Measurements from ENCODE around the gene ANXA11.

Gene ANXA11

GRCh38 chr10:80187465-80188409 is 17.6 kb downstream of the ANXA11 start:
- peak; percentile 67 for DNase-seq

- no peak for DNase-seq
Observed at GRCh38 chr10:80187060-80187459, 18.3 kb downstream of the ANXA11 start.

GRCh38 chr10:80186364-80187012 is 18.8 kb downstream of the ANXA11 start:
- peak; percentile 38 for DNase-seq

GRCh38 chr10:80185578-80186299 is 19.6 kb downstream of the ANXA11 start:
- no peak for DNase-seq

DNA sequence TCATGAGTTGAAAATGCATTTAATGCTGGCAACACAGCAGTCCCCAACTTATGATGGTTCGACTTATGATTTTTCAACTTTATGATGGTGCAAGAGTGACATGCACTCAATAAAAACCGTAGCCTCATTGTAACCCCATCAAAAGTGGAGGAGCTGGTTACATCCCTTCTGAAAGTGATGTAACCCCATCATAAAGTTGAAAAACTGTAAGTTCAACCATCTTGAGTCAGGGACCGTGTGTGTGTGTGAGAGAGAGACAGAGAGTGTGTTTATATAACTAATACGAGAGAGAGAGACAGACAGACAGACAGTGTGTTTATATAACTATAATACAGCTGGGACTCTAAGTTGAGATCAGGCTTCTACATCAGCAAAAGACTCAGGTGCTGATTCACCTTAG is 21.0 kb downstream of the ANXA11 start:
- DNase-seq = no peak

GRCh38 chr10:80183436-80183835 is 21.9 kb downstream of the ANXA11 start:
- no peak for DNase-seq

GRCh38 chr10:80182986-80183385 is 22.4 kb downstream of the ANXA11 start:
- no peak for DNase-seq

GRCh38 chr10:80177781-80178636 is 27.3 kb downstream of the ANXA11 start:
- DNase-seq = no peak

DNA sequence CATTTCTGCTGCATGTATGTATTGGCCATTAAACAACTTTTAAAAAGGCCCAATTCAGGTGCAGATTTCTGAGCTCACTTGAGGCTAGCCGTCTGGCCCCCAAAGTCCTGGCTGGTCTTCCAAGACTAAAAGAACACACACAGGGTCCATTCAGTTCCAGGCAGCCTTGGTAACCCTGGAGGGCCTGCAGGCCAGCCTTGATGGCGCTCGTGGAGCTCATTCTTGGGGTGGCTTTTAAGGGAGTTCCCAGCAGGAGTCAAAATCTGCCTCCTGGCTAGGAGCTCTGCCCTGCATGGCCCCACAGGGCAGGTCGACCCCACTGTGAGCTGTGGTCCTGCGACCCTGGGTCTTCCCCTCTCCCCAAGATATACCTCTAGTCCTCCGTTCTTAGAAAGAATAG is 28.8 kb downstream of the ANXA11 start:
- no peak for DNase-seq

- DNase-seq = no peak
Observed at GRCh38 chr10:80174641-80175395, 30.5 kb downstream of the ANXA11 start.

DNA sequence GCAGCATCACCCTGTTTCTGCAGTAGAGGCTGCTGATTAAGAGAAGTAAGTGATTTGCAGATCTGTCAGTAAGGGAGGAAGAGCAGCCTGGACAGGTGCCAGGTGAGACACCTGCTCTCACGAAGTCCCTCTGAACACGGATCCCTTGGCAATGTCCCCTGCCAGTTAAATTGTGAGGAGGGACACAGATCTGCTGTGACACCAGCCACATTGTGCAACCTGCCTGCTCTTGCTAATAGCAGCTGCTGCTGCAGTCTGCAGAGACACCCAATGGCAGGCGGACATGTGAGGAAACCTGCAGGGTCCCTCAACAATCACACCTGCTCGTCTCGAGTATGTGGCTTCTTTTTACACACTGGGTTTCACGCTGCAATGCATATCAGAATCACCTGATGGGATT is 31.9 kb downstream of the ANXA11 start:
- no peak for DNase-seq

DNA sequence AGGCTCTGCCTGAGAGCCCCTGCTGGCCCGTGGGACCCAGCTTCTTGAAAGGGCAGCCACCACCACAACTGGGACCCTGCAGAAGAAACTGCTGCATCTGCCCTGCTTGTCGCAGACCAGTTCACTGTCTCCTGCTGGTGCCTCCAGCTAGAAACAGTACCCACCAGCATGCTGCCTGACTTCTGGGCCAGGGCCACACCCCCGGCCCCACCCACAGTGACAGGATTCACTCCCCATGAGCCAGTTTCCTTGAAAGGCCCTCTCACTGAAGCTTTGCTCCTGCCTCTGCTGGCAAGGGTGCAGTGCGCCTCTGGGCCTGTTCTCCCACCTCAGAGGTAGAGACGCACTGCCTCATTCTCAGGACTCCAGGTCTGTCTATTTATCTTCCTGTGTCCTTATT is 32.4 kb downstream of the ANXA11 start:
- DNase-seq = no peak

DNA sequence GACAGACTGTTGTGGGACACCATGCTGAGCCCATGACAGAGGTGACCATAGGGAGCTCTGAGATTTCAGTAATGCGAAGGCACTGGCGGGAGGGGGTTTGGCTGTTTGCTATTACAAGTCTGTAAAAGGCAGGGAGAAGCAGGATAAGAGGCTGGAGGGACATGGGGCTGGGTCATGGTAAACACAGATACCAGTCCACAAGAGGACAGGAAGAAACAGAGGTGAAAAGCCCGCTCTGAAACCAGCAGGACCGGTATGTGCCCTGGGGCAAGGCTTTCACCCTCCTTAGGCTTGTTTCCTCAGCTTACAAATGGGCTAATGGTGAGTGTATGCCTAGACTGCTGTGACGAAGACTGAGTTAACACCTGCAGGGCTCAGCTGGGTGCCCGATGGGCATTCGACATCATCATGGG is 34.1 kb downstream of the ANXA11 start:
- DNase-seq = no peak

DNA sequence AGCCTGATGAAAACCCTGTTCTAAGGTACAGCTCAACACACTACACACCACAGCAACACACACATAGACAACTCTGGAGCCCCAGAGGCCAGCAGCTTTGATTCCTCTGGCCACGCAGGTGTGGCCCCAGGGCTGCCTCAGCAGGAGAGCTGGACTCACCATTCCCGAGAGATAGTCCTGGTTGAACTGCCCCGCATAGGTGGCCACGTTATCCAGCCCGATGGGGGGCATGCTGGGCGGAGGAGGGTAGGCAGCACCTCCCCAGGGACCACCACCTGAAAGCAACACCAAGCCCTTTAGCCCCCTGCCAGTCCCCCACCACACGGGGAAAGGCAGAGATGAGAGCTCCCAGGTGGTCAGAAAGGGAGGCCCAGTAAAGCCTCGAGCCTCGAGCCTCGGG is 34.7 kb downstream of the ANXA11 start:
- no peak for DNase-seq

DNA sequence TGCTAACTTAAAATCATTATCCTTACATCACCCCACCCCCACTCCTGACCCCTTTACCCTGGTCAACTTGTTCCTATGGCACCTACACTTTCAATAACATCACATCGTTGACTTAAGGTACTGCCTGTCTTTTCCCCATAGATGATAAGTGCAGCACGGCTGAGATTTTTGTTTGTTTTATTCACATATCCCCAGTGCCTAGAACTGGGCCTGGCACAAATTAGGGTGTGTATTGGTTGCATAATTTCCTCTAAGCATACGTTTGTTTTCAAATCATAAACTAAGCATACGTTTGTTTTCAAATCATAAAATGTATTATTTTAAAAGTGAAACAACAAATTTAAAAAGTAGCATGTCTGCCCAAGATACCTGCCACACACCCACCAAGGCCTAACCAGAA is 35.3 kb downstream of the ANXA11 start:
- DNase-seq = no peak

- peak; percentile 9 for DNase-seq
Observed at GRCh38 chr10:80168679-80169380, 36.5 kb downstream of the ANXA11 start.

- DNase-seq = no peak
Observed at GRCh38 chr10:80168162-80168511, 37.2 kb downstream of the ANXA11 start.

GRCh38 chr10:80167471-80168161 is 37.7 kb downstream of the ANXA11 start:
- no peak for DNase-seq

GRCh38 chr10:80166581-80167470 is 38.5 kb downstream of the ANXA11 start:
- no peak for DNase-seq

DNA sequence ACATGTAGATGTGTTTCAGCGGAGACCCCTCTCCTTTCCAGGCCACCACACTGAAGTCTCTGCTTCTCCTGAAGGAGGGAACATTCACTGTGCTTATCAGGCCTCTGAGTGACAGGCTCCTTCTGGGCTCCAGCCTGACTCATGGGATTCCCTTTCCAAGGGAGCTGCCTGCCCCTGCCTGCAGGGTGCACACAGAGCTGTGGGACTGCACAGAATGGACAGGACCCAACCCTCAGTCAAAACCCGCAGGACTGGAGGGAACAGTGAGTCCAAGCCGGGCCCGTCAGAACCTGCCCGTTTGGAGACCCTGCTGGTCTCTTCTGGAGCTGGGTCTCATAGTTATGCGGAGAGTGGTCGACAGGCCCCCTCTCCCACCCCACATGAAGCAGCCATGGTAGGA is 40.2 kb downstream of the ANXA11 start:
- no peak for DNase-seq
